Measurements from ENCODE around the gene CCT3. TPM values are rescaled to one million over a fixed set of nuclear protein-coding genes. Genes with fewer than 3 reads are reported as not detected.

Gene CCT3
- total RNA-seq (100 to 1,000 TPM; 126 to 151 (median 138) TPM), polyA plus RNA-seq (125 TPM)
- long read RNA-seq, donor 1, transcript CCT3-201 (14 exons, 2,150 nt): major isoform, 458 of 537 reads
- long read RNA-seq, donor 1, transcript CCT3-204 (12 exons, 1,815 nt): minor isoform, 5 of 537 reads
- long read RNA-seq, donor 1, partial matches to known transcripts: 60 of 537 reads
- long read RNA-seq, donor 1, other reads (novel, unspliced or antisense): 14 of 537 reads
- long read RNA-seq, donor 2, transcript CCT3-201 (14 exons, 2,150 nt): major isoform, 178 of 194 reads
- long read RNA-seq, donor 2, partial matches to known transcripts: 7 of 194 reads
- long read RNA-seq, donor 2, other reads (novel, unspliced or antisense): 7 of 194 reads
- long read RNA-seq, donor 3, transcript CCT3-204 (12 exons, 1,815 nt): minor isoform, 7 of 1,051 reads
- long read RNA-seq, donor 3, transcript CCT3-201 (14 exons, 2,150 nt): major isoform, 967 of 1,051 reads
- long read RNA-seq, donor 3, partial matches to known transcripts: 31 of 1,051 reads
- long read RNA-seq, donor 3, other reads (novel, unspliced or antisense): 44 of 1,051 reads
- long read RNA-seq, donor 4, transcript CCT3-201 (14 exons, 2,150 nt): major isoform, 183 of 199 reads
- long read RNA-seq, donor 4, partial matches to known transcripts: 7 of 199 reads
- long read RNA-seq, donor 4, other reads (novel, unspliced or antisense): 9 of 199 reads

DNA sequence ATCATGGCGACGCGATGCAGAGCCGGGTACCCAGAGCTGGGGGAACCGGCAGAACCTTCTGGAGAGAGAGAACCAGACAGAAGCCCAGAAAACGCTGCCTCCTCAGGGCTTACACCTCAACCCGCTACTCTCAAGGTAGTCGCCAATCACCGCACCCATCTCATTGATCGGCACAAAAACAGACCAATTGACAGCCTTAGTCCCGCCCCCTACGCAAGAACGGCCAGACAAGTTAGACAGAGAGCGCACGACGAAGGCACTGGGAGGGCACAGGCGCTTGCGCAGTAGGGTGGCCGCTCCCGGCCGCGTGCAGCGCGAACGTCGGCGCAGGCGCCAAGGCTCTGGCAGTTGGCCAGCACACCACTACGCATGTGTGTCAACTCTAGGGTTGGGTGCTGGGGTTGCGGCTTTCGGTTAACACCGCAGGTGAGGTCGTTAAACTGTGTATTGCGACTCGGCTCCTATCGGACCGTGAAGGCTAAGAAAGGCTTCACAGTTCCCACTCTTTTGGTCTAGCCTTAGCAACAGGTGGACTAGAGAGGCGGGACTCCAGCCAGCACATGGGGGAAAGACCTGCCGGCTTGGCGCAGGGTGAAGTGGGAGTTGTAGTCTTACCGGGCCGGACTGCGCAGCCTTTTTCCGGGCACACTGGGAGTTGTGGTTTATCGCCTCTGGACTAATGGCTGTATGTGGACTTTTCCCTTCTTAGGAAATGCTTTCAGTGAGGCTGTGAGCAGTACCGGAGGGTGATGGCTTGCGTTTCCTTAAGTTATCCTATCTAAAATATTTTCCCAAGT, at the start of gene CCT3, which contains the start of gene TSACC:
Gene CCT3 (minus strand): TSS at position 113 of the 797 bp plus-strand sequence. CDS start 108 bp downstream, at position 5.
Gene TSACC (plus strand): TSS at position 347 of the 797 bp plus-strand sequence. CDS start 1,232 bp downstream, outside the sequence.
- Histone ChIP-seq H3K4me3 (ENCODE audit: low read length) (peak within 1 kb of the TSS; percentile 87), H3K27ac (ENCODE audit: low read length) (peak within 1 kb of the TSS; percentile 83), H3K4me1 (ENCODE audit: control insufficient read depth, insufficient read depth, low read length) (peaks cover 5% of the 10 kb centered on the region), H3K27me3 (ENCODE audit: control insufficient read depth, insufficient read depth) (no peaks in the 10 kb centered on the region), H3K9me3 (ENCODE audit: control insufficient read depth, low read length) (no peaks in the 10 kb centered on the region)
- ATAC-seq: peak; percentile 97
- intact Hi-C loops (cut with DNase I): no loop called here
- WGBS: under 1% methylated on average over 47 of the region's 47 CpGs
- DNase-seq: peak; percentile 99 to 100 (median 100)

DNA sequence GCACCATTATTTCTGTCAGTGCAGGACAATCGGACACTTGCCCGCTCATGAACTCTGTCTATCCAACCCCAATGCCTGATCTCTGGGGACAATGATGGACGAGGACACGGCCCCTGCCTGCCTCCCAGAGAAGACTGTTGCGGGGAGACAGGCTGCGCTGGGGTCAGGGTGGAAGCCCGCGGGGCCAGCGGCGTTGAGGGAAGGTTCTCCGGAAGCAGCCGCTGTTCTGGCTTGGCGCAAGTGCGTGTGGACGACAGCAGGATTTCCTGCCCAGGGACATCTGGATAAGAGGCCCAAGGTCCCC, 49.7 kb upstream of the CCT3 start:
- intact Hi-C loops (cut with DNase I): loop anchor here (2.0 to 10.0 kb wide), 6 partner anchors 54 to 267 kb away; partner anchors contain the start of genes GPATCH4 (in 1 of the 4) and HAPLN2 (in 1 of the 4)
- H3K27me3 ChIP-seq (ENCODE audit: control insufficient read depth, insufficient read depth): no peaks in the 10 kb centered on the region
- H3K27ac ChIP-seq (ENCODE audit: low read length): no peak overlapping the region
- no peak for ATAC-seq
- H3K4me1 ChIP-seq (ENCODE audit: control insufficient read depth, insufficient read depth, low read length): no peaks in the 10 kb centered on the region
- 32% methylated on average over 15 of the region's 15 CpGs for WGBS
- H3K9me3 ChIP-seq (ENCODE audit: control insufficient read depth, low read length): no peaks in the 10 kb centered on the region
- H3K4me3 ChIP-seq (ENCODE audit: low read length): peak overlapping the region; percentile 47
- no peak for DNase-seq

DNA sequence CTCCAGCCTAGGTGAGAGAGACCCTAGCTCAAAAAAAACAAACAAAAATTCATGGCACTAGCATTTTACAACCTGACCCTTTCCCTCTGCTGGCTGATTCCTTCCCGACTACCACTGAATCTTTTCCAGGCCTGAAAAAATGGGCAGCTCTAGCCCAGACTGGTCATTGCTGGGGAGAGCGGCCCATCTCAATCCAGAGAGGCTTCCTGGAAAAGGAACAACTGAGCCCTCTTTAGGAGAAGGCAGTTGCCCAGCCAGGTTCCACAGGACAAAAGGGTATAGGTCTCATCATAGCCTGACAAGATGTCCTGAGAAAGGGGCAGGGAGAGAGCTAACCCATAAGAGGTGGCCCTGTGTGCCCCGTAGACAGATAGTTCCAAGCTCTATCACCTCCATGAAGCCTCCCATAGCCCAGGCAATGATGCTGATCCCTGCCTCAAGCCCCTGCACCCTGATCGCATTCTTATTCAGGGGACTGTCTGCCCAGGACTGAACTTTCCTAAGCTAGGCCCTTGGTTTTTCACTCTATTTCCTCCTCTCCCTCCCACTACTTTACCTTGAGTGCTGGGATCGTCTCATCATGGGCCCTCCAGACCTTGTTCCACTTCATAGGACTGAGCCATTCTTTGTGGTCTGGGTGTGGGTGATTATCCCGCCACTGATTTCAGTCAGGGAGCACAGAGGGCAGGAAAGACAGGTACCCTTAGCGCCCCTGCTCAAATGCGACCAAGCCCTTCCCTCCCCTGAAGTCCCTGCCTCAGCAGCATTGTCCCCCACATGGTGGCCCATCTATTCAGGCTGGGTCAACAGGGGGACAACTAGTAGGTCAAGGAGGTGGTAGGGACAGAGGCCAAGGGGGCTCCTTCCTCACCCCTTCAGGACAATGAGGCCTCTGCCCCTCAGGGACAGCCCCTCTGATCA, 49.1 kb upstream of the CCT3 start:
- intact Hi-C loops (cut with DNase I): loop anchor here (2.0 to 10.0 kb wide), 6 partner anchors 55 to 268 kb away; partner anchors contain the start of genes GPATCH4 (in 1 of the 4) and HAPLN2 (in 1 of the 4)
- H3K4me1 ChIP-seq (ENCODE audit: control insufficient read depth, insufficient read depth, low read length): no peaks in the 10 kb centered on the region
- H3K9me3 ChIP-seq (ENCODE audit: control insufficient read depth, low read length): no peaks in the 10 kb centered on the region
- WGBS: 95% methylated on average over 8 of the region's 8 CpGs
- DNase-seq (no peak), ATAC-seq (no peak)
- H3K27ac ChIP-seq (ENCODE audit: low read length): no peak overlapping the region
- H3K4me3 ChIP-seq (ENCODE audit: low read length): no peak overlapping the region
- no peaks in the 10 kb centered on the region for H3K27me3 ChIP-seq (ENCODE audit: control insufficient read depth, insufficient read depth)

DNA sequence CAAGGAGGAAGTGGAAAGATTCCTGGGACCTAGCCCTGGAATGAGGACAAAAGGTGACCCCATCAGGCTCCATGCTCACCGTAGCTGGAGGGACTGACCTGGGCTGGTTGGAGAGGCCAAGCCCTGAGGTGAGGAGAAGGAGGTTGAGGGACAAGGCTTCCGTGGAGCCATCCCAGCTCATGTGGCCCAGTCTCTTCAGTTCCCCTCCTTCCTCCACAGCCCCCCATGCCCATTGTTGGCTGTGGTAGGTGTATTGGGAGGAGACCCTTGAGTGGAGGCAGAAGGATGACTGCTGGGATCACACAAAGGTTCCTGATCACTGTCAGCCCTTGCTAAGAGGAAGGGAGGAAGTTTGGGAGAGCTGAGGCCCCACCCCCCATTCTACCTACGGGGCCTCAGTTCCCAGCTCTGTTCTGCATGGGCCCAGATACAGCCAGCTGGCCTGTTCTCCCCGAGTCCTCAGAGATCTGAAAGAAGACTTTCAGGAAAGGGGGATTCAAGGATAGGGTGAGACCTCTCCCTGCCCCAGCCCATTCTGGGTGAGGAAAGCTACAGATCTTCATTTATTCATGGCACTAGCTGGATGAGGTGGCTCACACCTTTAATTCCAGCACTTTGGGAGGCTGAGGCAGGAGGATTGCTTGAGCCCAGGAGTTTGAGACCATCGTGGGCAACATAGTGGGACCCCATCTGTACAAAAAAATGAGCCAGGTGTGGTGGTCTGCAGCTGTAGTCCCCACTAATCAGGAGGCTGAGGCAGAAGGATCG, 48.2 kb upstream of the CCT3 start:
- Histone ChIP-seq H3K4me1 (ENCODE audit: control insufficient read depth, insufficient read depth, low read length) (no peaks in the 10 kb centered on the region), H3K9me3 (ENCODE audit: control insufficient read depth, low read length) (no peaks in the 10 kb centered on the region), H3K4me3 (ENCODE audit: low read length) (no peak overlapping the region), H3K27ac (ENCODE audit: low read length) (no peak overlapping the region), H3K27me3 (ENCODE audit: control insufficient read depth, insufficient read depth) (no peaks in the 10 kb centered on the region)
- DNase-seq (no peak), ATAC-seq (no peak)
- 88% methylated on average over 6 of the region's 6 CpGs for WGBS
- intact Hi-C loops (cut with DNase I): loop anchor here (2.0 to 10.0 kb wide), 6 partner anchors 56 to 268 kb away; partner anchors contain the start of genes GPATCH4 (in 1 of the 4) and HAPLN2 (in 1 of the 4)

DNA sequence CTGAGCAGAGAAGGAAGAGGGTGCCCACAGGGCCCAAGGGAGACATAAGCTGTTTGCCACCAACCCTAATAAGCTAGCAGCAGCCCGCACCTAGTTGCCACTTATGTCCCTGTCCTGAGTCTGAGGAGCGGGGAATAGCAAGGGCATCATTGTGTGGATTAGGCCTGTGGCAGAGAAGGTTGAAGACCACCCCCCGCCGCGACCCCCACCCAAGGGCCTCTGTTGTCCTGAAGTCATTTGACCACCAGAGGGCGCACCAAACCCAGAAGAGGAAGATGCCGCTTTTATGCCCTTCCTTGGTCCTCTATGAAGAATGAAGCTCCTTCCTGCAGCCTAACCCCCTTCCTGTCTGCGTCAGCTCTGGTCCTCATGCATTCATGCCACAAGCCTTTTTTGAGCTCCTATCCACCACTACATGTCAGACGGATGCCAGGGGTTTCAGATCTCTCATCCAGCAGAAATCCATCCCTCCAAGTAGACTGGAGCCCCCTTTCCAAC, 47.5 kb upstream of the CCT3 start:
- peak in 2 of 3 donors; percentile 45 to 73 for DNase-seq
- no peak overlapping the region for H3K4me3 ChIP-seq (ENCODE audit: low read length)
- no peaks in the 10 kb centered on the region for H3K27me3 ChIP-seq (ENCODE audit: control insufficient read depth, insufficient read depth)
- WGBS: 13% methylated on average over 9 of the region's 9 CpGs
- H3K27ac ChIP-seq (ENCODE audit: low read length): no peak overlapping the region
- H3K9me3 ChIP-seq (ENCODE audit: control insufficient read depth, low read length): no peaks in the 10 kb centered on the region
- ATAC-seq: peak; percentile 24 to 42
- no peaks in the 10 kb centered on the region for H3K4me1 ChIP-seq (ENCODE audit: control insufficient read depth, insufficient read depth, low read length)
- intact Hi-C loops (cut with DNase I): loop anchor here (1.0 to 10.0 kb wide), 7 partner anchors 57 to 269 kb away; partner anchors contain the start of genes GPATCH4 (in 1 of the 4) and HAPLN2 (in 1 of the 4)

DNA sequence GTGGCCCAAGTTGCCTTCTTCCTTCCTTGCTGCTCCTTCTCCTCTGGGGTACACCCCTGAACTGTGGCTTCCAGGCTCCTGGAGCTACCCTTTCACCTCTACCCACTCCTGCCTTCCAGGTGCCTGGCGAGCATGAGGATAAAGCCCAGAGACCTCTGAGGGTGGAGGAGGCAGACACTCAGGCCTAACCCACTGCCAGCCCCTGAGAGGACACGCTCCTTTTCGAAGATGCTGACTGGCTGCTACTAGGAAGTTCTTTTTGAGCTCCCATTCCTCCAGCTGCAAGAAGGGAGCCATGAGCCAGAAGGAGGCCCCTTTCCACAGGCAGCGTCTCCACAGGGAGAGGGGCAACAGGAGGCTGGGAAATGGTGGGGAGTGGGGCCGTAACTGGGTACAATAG, 46.6 kb upstream of the CCT3 start:
- DNase-seq (no peak), ATAC-seq (no peak)
- H3K27me3 ChIP-seq (ENCODE audit: control insufficient read depth, insufficient read depth): no peaks in the 10 kb centered on the region
- no peaks in the 10 kb centered on the region for H3K9me3 ChIP-seq (ENCODE audit: control insufficient read depth, low read length)
- no peak overlapping the region for H3K27ac ChIP-seq (ENCODE audit: low read length)
- H3K4me3 ChIP-seq (ENCODE audit: low read length): no peak overlapping the region
- intact Hi-C loops (cut with DNase I): loop anchor here in 3 of 4 donors (1.0 to 10.0 kb wide), 7 partner anchors 58 to 270 kb away; partner anchors contain the start of genes GPATCH4 (in 1 of the 3) and HAPLN2 (in 1 of the 3)
- H3K4me1 ChIP-seq (ENCODE audit: control insufficient read depth, insufficient read depth, low read length): no peaks in the 10 kb centered on the region
- WGBS: 91% methylated on average over 5 of the region's 5 CpGs

DNA sequence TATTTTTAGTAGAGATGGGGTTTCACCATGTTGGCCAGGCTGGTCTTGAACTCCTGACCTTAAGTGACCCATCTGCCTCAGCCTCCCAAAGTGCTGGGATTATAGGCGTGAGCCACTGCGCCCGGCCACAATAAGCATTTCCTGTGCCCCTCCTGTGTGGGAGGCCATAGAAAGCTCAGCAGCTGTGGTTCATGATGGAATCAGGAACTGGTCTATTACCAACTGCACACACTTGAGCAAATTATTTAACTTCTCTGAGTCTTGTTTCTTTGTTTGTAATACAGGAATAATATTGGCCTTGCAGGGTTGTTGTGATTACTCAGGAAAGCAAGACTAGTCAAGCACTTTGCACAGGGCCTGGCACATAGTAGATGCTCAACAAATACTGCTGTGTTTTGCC, 45.9 kb upstream of the CCT3 start:
- Histone ChIP-seq H3K9me3 (ENCODE audit: control insufficient read depth, low read length) (no peaks in the 10 kb centered on the region), H3K4me1 (ENCODE audit: control insufficient read depth, insufficient read depth, low read length) (no peaks in the 10 kb centered on the region), H3K27ac (ENCODE audit: low read length) (no peak overlapping the region), H3K27me3 (ENCODE audit: control insufficient read depth, insufficient read depth) (no peaks in the 10 kb centered on the region), H3K4me3 (ENCODE audit: low read length) (no peak overlapping the region)
- DNase-seq (no peak), ATAC-seq (no peak)
- intact Hi-C loops (cut with DNase I): loop anchor here in 2 of 4 donors (2.0 to 10.0 kb wide), 4 partner anchors 61 to 271 kb away; partner anchors contain the start of genes GPATCH4 (in 1 of the 2) and HAPLN2 (in 1 of the 2)
- 61% methylated on average over 3 of the region's 3 CpGs for WGBS

DNA sequence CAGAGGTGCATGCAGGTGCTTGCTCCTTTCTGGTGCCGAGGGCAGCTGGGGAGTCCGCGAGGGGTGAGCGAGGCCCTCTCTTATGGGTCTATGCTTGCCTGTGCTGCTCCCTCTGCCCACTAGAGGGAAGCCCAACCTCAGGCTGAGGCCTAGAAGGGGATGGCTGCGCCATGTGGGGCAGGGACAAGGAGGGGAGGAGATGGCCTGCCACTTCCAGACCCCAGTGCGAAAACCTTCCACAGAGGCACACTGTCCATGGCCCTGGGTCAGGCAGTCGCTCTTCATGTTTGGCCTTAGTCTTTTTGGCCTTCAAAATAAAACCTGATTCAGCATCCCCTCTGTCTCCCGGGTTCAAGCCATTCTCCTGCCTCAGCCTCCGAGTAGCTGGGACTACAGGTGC, 44.9 kb upstream of the CCT3 start:
- no peaks in the 10 kb centered on the region for H3K4me1 ChIP-seq (ENCODE audit: control insufficient read depth, insufficient read depth, low read length)
- no peak overlapping the region for H3K27ac ChIP-seq (ENCODE audit: low read length)
- no peak overlapping the region for H3K4me3 ChIP-seq (ENCODE audit: low read length)
- ATAC-seq (peak; percentile 79 to 86), DNase-seq (peak; percentile 58 to 79 (median 77))
- H3K9me3 ChIP-seq (ENCODE audit: control insufficient read depth, low read length): no peaks in the 10 kb centered on the region
- intact Hi-C loops (cut with DNase I): loop anchor here in 2 of 4 donors (10.0 kb wide), 3 partner anchors 222 to 272 kb away; partner anchors contain the start of genes GPATCH4 (in 1 of the 2) and HAPLN2 (in 1 of the 2)
- 51% methylated on average over 9 of the region's 9 CpGs for WGBS
- H3K27me3 ChIP-seq (ENCODE audit: control insufficient read depth, insufficient read depth): no peaks in the 10 kb centered on the region

DNA sequence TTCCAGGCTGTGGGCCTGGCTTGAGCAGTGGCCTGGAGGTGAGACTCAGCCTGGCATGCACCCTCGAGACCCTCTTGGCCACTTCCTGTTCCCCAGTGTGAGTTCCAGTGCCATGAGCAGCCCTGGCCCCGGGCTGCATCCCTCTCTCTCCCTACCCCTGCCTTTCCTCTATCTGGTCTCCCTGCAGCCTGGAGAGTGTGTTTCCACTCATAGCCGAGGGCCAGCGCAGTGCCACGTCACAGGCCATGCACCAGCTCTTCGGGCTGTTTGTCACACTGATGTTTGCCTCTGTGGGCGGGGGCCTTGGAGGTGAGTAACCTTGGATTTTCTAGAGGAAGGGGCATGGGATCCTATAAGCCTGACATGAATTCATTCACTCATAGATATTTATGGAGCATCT, 44.5 kb upstream of the CCT3 start:
- no peak for DNase-seq
- intact Hi-C loops (cut with DNase I): loop anchor here in 2 of 4 donors (10.0 kb wide), 3 partner anchors 222 to 272 kb away; partner anchors contain the start of genes GPATCH4 (in 1 of the 2) and HAPLN2 (in 1 of the 2)
- no peaks in the 10 kb centered on the region for H3K4me1 ChIP-seq (ENCODE audit: control insufficient read depth, insufficient read depth, low read length)

More for the DNA sequence above, 44.5 kb upstream of the CCT3 start:
- Histone ChIP-seq H3K27ac (ENCODE audit: low read length) (no peak overlapping the region), H3K4me3 (ENCODE audit: low read length) (no peak overlapping the region), H3K9me3 (ENCODE audit: control insufficient read depth, low read length) (no peaks in the 10 kb centered on the region), H3K27me3 (ENCODE audit: control insufficient read depth, insufficient read depth) (no peaks in the 10 kb centered on the region)
- no peak for ATAC-seq
- 59% methylated on average over 7 of the region's 7 CpGs for WGBS
